HG02884 (cell line): Measurements from ENCODE around the gene FLT3.
"Not testable (repeated sequence)": the region's sequence is repeated elsewhere in the genome, so short reads cannot be mapped to it uniquely, and the experiment has no call there.

Source experiments
- ATAC-seq: cut with Tn5 transposase; IDR thresholded peaks from one replicate; pipeline ENCODE4 v1.9.1; 2021; ENCODE audit warnings: mild to moderate bottlenecking, moderate library complexity; ENCODE audit not compliant: unreplicated experiment

Gene FLT3

DNA sequence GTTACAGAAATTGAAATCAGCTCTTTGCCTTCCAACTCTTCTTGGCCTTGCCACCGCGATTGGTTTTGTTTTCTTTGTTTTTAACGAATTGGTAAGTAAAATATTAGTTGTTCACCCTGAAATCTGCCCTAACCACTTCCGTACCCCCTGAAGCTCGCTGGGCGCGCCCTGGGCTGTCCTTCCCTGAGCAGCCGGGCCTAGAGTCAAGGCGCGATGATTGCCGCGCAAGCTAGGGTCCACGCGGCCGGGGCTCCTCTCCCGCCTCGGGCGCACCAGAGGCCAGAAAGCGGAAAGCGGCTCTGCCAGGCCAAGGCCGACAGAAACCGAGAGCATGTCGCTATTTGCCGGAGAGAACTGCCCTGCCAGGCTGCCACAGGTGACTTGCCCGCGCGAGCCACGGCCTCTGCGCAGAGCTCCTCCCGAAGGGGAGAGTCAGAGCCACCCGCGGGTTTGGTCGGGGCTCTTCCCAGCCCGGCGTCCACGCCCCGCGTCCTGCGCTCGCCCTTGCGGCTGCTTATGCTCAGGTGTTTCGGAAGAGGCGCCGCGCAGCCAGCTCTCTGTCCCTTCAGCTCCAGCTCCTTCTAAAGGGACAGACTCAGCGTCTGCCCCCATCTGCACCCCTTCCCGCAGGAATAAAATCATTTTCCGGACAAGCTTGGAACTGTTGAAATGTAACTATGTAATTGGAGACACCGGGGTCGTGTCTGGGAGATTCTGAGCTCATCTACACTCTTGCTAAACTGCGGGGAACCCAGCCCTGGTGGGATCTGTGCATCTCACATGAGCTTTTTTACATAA lies 124.6 kb downstream of the FLT3 start:
- no peak for ATAC-seq

GRCh38 chr13:27973961-27974662 lies 126.3 kb downstream of the FLT3 start:
- ATAC-seq: no peak

GRCh38 chr13:27973291-27973690 lies 127.1 kb downstream of the FLT3 start:
- no peak for ATAC-seq

DNA sequence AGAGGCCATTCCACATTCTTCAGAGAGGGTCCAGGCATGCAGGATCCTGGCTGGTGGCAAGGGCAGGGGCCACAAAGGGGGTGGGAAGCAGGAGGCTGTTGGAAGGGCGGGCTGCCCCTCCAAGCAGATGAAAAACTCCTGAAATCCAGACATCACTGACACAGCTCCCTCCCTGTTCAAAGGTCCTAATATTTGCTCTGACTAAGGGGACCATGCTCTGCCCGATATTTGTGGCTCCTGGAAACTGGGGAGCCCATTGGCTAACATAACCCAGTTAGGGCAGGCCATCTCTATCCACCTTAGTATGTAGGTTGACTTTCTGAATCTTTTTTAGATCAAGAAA lies 127.9 kb downstream of the FLT3 start:
- no peak for ATAC-seq

DNA sequence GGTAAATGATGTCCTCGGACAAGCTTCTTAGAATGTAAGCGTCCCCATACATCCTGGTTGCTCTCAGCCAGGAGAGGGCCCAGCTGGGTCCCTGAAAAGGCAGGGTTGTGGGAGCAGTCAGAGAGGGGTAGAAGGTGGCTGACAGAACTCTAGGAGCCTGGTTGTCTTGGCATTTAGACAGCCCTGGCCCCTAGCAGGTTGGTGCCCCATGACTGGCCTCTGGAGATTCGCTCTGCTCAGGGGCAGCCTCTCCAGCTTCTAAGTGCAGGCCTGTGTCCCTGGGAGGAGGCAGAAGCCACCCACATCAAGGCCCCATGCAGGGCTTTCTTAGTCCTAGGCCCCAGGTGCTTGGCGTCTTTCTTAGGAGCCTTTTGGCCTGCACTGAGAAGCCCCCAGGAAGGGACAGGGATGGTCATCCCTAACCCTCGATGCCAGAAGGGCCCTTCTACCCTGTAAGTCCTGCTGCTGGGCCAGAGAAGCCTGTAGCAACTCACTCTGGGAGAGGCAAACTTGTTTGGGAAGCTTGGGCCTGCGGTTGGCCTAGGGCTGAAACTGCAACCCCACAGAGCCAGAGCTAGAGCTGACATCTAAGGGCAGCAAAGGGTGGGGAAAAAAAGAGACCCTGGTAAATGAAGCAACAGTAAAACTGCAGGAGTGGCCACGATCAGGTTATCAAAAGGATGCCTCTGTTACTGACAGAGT lies 128.4 kb downstream of the FLT3 start:
- ATAC-seq: no peak

- ATAC-seq: no peak
Measured at GRCh38 chr13:27971236-27971645, 129.1 kb downstream of the FLT3 start.

GRCh38 chr13:27970382-27971235 lies 129.8 kb downstream of the FLT3 start:
- ATAC-seq: no peak

GRCh38 chr13:27969866-27970229 lies 130.5 kb downstream of the FLT3 start:
- no peak for ATAC-seq

- ATAC-seq: no peak
Measured at GRCh38 chr13:27969082-27969865, 131.1 kb downstream of the FLT3 start, which contains the start of gene CDX2. TSS of gene CDX2 (minus strand) at chr13:27969315. CDS start at chr13:27969006, 309 bp downstream.

DNA sequence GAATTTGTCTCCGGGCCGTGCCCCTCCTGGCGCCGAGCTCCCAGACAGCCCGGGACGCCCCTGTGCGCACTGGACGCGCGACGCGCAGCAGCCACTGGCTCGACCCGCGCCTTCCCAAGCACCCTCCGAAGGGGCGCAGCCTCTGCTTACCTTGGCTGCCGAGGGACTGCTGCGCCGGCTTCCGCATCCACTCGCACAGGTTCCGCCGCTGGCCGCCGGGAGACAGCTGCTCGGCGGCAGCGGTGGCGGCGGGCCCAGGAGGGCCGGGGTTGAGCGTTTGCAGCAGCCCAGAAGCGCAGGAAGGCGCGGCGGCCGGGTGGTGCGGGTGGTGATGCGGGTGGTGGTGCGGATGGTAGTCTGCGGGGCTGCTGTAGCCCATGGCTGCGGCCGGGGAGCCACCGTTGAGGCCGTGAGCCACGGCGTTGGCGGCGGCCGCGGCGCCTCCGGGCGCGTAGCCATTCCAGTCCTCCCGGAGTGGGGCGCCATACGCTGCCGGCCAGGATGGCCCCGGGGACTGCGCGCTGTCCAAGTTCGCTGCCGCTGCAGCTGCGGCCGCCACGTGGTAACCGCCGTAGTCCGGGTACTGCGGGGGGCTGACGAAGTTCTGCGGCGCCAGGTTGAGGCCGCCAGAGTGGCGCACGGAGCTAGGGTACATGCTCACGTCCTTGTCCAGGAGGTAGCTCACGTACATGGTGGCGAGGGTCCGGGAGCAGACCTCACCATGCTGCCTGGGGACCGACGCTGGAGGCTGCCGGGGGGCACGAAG lies 131.9 kb downstream of the FLT3 start:
- no peak for ATAC-seq

- ATAC-seq: no peak
Measured at GRCh38 chr13:27967736-27968315, 132.6 kb downstream of the FLT3 start.

GRCh38 chr13:27967203-27967735 lies 133.1 kb downstream of the FLT3 start:
- ATAC-seq: no peak

DNA sequence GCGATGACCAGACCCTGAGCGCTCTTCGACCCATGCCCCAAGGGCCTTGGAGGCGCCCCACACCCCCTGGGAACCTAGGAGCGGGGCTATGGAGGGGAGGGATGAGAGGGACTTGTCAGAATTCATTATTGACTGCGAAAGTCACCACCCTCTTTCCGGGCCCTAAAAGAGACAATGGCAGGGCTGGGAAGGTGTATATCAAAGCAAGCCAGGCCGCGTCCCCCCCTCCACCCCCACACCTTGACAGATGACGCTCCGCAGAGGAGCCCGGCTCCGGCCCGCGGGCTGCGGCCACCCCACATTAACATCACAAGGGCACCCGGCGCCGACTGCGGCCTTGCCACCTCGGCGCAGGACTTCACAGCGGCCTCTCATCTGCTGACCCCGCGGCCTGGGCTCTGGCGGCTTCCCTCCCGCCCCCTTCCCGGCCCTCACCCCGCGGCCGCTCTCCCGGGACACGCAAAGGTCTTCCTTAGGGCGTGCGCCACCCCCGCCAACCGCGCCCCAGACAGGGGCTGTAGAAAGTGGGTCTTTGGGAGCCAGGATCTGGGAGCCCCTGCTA lies 133.7 kb downstream of the FLT3 start:
- ATAC-seq: no peak

DNA sequence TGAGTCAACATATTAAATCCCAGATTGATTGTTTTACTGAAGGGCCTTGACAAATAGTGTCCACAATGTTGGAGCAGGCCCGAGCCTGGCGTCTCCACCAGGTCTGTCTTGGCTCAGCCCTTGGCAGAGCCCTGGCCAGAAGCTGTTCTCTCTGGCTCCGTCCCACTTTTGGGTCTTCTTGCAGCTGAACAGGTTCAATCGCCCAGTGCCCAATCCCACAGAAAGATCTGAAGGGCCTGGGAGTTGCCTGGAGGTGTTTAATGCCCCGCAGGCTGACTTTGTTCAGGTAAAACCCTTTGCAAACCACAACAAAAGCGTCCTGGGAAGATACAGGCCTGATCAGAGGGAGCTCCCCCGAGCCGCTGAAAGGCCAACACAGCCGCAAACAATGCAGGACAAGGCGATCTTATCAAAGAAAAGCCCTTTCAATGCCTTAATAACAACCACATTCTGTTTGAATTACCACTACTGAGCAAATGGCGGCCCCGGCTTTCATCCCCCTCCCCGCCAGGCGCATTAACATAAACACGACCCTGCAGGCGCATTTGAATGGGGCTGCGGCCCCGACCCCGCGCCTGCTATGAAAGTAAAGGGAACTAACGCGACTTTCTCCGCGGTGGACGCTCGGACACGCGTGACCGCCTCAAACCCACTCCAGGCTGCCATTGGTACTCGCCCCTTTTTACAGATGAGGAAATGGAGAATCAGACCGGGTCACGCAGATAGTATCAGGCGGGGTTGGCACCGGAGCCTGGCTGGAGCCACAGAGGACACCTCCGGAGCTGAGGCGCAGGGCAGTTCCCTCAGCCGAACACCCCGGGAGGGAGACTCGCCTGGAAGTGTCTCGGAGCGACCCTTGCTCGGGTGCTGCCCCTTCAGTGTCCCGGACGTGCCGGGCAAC lies 134.4 kb downstream of the FLT3 start:
- no peak for ATAC-seq

GRCh38 chr13:27965343-27965739 lies 135.0 kb downstream of the FLT3 start:
- no peak for ATAC-seq

- no peak for ATAC-seq
Measured at GRCh38 chr13:27964741-27965323, 135.5 kb downstream of the FLT3 start.

DNA sequence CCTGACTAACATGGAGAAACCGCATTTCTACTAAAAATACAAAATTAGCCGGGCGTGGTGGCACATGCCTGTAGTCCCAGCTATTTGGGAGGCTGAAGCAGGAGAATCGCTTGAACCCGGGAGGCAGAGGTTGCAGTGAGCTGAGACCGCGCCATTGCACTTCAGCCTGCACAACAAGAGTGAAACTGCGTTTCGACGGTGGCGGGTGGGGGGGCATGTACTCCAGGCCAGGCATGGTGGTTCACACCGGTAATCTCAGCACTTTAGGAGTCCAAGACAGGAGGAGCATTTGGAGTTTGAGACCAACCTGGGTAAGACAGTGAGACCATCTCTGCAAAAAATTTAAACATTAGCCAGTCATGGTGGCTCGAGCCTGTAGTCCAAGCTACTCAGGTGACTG lies 136.2 kb downstream of the FLT3 start:
- not testable (repeated sequence) for ATAC-seq
